Measurements from ENCODE around the gene CNTD1.

GRCh38 chr17:42796066-42796758, 2.4 kb upstream of the CNTD1 start:
- TF ChIP-seq POLR2A (IDR thresholded peaks at IDR 0.05): no peak
- TF ChIP-seq CTCF (IDR thresholded peaks at IDR 0.05): no peak

Data from prostate gland (tissue), 2 donors.